ENCODE results near the gene SUMF1. TPM values are rescaled to one million over a fixed set of nuclear protein-coding genes. Genes with fewer than 3 reads are reported as not detected.

The SUMF1 gene
- total RNA-seq, 1 donor from 2014 or later: 8.6 TPM

GRCh38 chr3:4341336-4341675 is 125.8 kb downstream of the SUMF1 start:
- Histone ChIP-seq H3K9me3 (replicated peaks) (no peaks in the 10 kb centered on the region), H3K4me3 (no peak overlapping the region), H3K4me1 (no peaks in the 10 kb centered on the region), H3K27ac (replicated peaks) (peak overlapping the region; percentile 29), H3K27me3 (ENCODE audit: low read depth) (no peaks in the 10 kb centered on the region), H3K36me3 (no peaks in the 10 kb centered on the region)
- intact Hi-C loops (cut with micrococcal nuclease): no loop called here
- no peak for DNase-seq
- TF ChIP-seq CTCF (IDR thresholded peaks at IDR 0.05; ENCODE audit: borderline replicate concordance): no peak

GRCh38 chr3:4340411-4341335 is 126.4 kb downstream of the SUMF1 start:
- no peak for DNase-seq
- intact Hi-C loops (cut with micrococcal nuclease): no loop called here
- H3K36me3 ChIP-seq: no peaks in the 10 kb centered on the region
- H3K27ac ChIP-seq (replicated peaks): peak overlapping the region; percentile 29
- H3K9me3 ChIP-seq (replicated peaks): no peaks in the 10 kb centered on the region
- no peaks in the 10 kb centered on the region for H3K4me1 ChIP-seq
- TF ChIP-seq CTCF (IDR thresholded peaks at IDR 0.05; ENCODE audit: borderline replicate concordance): no peak
- H3K27me3 ChIP-seq (ENCODE audit: low read depth): no peaks in the 10 kb centered on the region
- H3K4me3 ChIP-seq: no peak overlapping the region

GRCh38 chr3:4340077-4340410 is 127.0 kb downstream of the SUMF1 start:
- no peaks in the 10 kb centered on the region for H3K4me1 ChIP-seq
- no peaks in the 10 kb centered on the region for H3K27me3 ChIP-seq (ENCODE audit: low read depth)
- TF ChIP-seq CTCF (IDR thresholded peaks at IDR 0.05; ENCODE audit: borderline replicate concordance): no peak
- no peaks in the 10 kb centered on the region for H3K36me3 ChIP-seq
- intact Hi-C loops (cut with micrococcal nuclease): no loop called here
- no peak overlapping the region for H3K4me3 ChIP-seq
- no peaks in the 10 kb centered on the region for H3K9me3 ChIP-seq (replicated peaks)
- no peak overlapping the region for H3K27ac ChIP-seq (replicated peaks)
- no peak for DNase-seq

GRCh38 chr3:4338751-4339150 is 128.3 kb downstream of the SUMF1 start:
- no peak overlapping the region for H3K27ac ChIP-seq (replicated peaks)
- H3K36me3 ChIP-seq: no peaks in the 10 kb centered on the region
- DNase-seq: no peak
- no peak for TF ChIP-seq CTCF (IDR thresholded peaks at IDR 0.05; ENCODE audit: borderline replicate concordance)
- no peaks in the 10 kb centered on the region for H3K9me3 ChIP-seq (replicated peaks)
- no peak overlapping the region for H3K4me3 ChIP-seq
- H3K27me3 ChIP-seq (ENCODE audit: low read depth): no peaks in the 10 kb centered on the region
- intact Hi-C loops (cut with micrococcal nuclease): no loop called here
- no peaks in the 10 kb centered on the region for H3K4me1 ChIP-seq

- no peak for DNase-seq
- Histone ChIP-seq H3K4me1 (no peaks in the 10 kb centered on the region), H3K9me3 (replicated peaks) (no peaks in the 10 kb centered on the region), H3K27me3 (ENCODE audit: low read depth) (no peaks in the 10 kb centered on the region), H3K36me3 (no peaks in the 10 kb centered on the region), H3K27ac (replicated peaks) (no peak overlapping the region), H3K4me3 (no peak overlapping the region)
- no peak for TF ChIP-seq CTCF (IDR thresholded peaks at IDR 0.05; ENCODE audit: borderline replicate concordance)
- intact Hi-C loops (cut with micrococcal nuclease): no loop called here
Measured at GRCh38 chr3:4336850-4337546, 130.1 kb downstream of the SUMF1 start.

Data from left ventricle myocardium inferior (tissue), 1 donor.